OCI-LY3 (cell line): ENCODE results near the gene ADAMTS2.

Experiments used
- H2AFZ ChIP-seq: fragments of 200-600, 300-600 bp; shearing (Covaris generic); 2 replicates; pipeline ENCODE4 v1.6.0; 2014; ENCODE audit warnings: antibody characterized with exemption, low read depth, low read length
- H3K27ac ChIP-seq: fragments of 200-600, 300-600 bp; sonication (generic); 2 replicates; pipeline ENCODE4 v1.5.1; 2014; ENCODE audit warnings: mild to moderate bottlenecking, low read length, moderate library complexity, mixed read lengths
- H3K27me3 ChIP-seq: fragments of 200-600, 300-600 bp; sonication (generic); 2 replicates; pipeline ENCODE4 v1.6.1; 2014; ENCODE audit warnings: low read depth, low read length, mixed read lengths
- H3K36me3 ChIP-seq: fragments of 200-600, 300-600 bp; sonication (generic); replicated peaks from 2 replicates; pipeline ENCODE3; 2014; ENCODE audit warnings: low read depth, low read length, mixed read lengths
- H3K4me1 ChIP-seq: fragments of 300-600, 200-600 bp; sonication (generic); 2 replicates; pipeline ENCODE4 v1.6.1; 2014; ENCODE audit warnings: low read length, mixed read lengths
- H3K4me2 ChIP-seq: fragments of 200-600, 300-600 bp; sonication (generic); 2 replicates; pipeline ENCODE4 v1.6.1; 2014; ENCODE audit warnings: low read length, mixed read lengths
- H3K4me3 ChIP-seq: fragments of 300-600, 200-600 bp; sonication (generic); 2 replicates; pipeline ENCODE4 v1.5.1; 2014; ENCODE audit warnings: antibody characterized with exemption, mild to moderate bottlenecking, low read length, moderate library complexity
- H3K79me2 ChIP-seq: fragments of 300-600, 200-600 bp; shearing (Covaris generic); 2 replicates; pipeline ENCODE4 v1.6.1; 2014; ENCODE audit warnings: mild to moderate bottlenecking, low read length, mixed read lengths
- H3K9ac ChIP-seq: fragments of 300-600, 200-600 bp; shearing (Covaris generic); 2 replicates; pipeline ENCODE4 v1.6.0; 2014; ENCODE audit warnings: mild to moderate bottlenecking, low read length, moderate library complexity
- H3K9me3 ChIP-seq: fragments of 200-600, 300-600 bp; shearing (Covaris generic); 2 replicates; pipeline ENCODE4 v1.6.1; 2014; ENCODE audit warnings: low read length, mixed read lengths; ENCODE audit not compliant: insufficient read depth
- H4K20me1 ChIP-seq: fragments of 200-600, 300-600 bp; sonication (generic); 2 replicates; pipeline ENCODE4 v1.6.1; 2016; ENCODE audit warnings: low read length, mixed read lengths; ENCODE audit not compliant: insufficient read depth
- CTCF ChIP-seq: fragments of 200-600, 300-600 bp; sonication (generic); IDR thresholded peaks from 2 replicates; pipeline ENCODE4 v1.5.1; 2014; ENCODE audit warnings: antibody characterized with exemption, low read length, low read depth
- EZH2phosphoT487 ChIP-seq: fragments of 200-600 bp; shearing (Covaris generic); IDR thresholded peaks from 2 replicates; pipeline ENCODE4 v1.6.1; 2018; ENCODE audit warnings: antibody characterized with exemption, mixed run types, low read depth

Gene ADAMTS2

GRCh38 chr5:179274321-179275315 lies 70.6 kb downstream of the ADAMTS2 start:
- H3K27ac ChIP-seq, result no peak overlapping the region
- TF ChIP-seq CTCF, result no peak
- no peak for TF ChIP-seq EZH2phosphoT487
- H3K4me1 ChIP-seq, result no peaks in the 10 kb centered on the region
- H2AFZ ChIP-seq, result no peak overlapping the region
- no peaks in the 10 kb centered on the region for H4K20me1 ChIP-seq
- H3K4me3 ChIP-seq, result no peak overlapping the region
- H3K27me3 ChIP-seq, result no peaks in the 10 kb centered on the region
- no peaks in the 10 kb centered on the region for H3K9me3 ChIP-seq
- H3K9ac ChIP-seq, result no peak overlapping the region
- H3K36me3 ChIP-seq, result no peaks in the 10 kb centered on the region
- H3K79me2 ChIP-seq, result no peaks in the 10 kb centered on the region
- no peak overlapping the region for H3K4me2 ChIP-seq

- TF ChIP-seq CTCF (no peak), EZH2phosphoT487 (no peak)
- Histone ChIP-seq H3K27ac (no peak overlapping the region), H3K79me2 (no peaks in the 10 kb centered on the region), H3K36me3 (no peaks in the 10 kb centered on the region), H2AFZ (no peak overlapping the region), H3K4me2 (no peak overlapping the region), H4K20me1 (no peaks in the 10 kb centered on the region), H3K4me3 (no peak overlapping the region), H3K9ac (no peak overlapping the region), H3K27me3 (no peaks in the 10 kb centered on the region), H3K9me3 (no peaks in the 10 kb centered on the region), H3K4me1 (no peaks in the 10 kb centered on the region)
Observed at GRCh38 chr5:179273441-179274145, 71.7 kb downstream of the ADAMTS2 start.

- H3K27me3 ChIP-seq, result no peaks in the 10 kb centered on the region
- H3K79me2 ChIP-seq, result no peaks in the 10 kb centered on the region
- no peak overlapping the region for H2AFZ ChIP-seq
- H3K4me1 ChIP-seq, result no peaks in the 10 kb centered on the region
- no peak overlapping the region for H3K4me2 ChIP-seq
- no peaks in the 10 kb centered on the region for H3K9me3 ChIP-seq
- no peaks in the 10 kb centered on the region for H3K36me3 ChIP-seq
- H3K9ac ChIP-seq, result no peak overlapping the region
- H3K27ac ChIP-seq, result no peak overlapping the region
- no peaks in the 10 kb centered on the region for H4K20me1 ChIP-seq
- TF ChIP-seq EZH2phosphoT487, result no peak
- H3K4me3 ChIP-seq, result no peak overlapping the region
Observed at GRCh38 chr5:179273073-179273435, 72.2 kb downstream of the ADAMTS2 start.

- no peaks in the 10 kb centered on the region for H3K79me2 ChIP-seq
- no peak overlapping the region for H3K27ac ChIP-seq
- no peak overlapping the region for H3K4me3 ChIP-seq
- TF ChIP-seq EZH2phosphoT487 (no peak), CTCF (no peak)
- H3K27me3 ChIP-seq, result no peaks in the 10 kb centered on the region
- no peak overlapping the region for H3K9ac ChIP-seq
- H2AFZ ChIP-seq, result no peak overlapping the region
- H3K4me1 ChIP-seq, result no peaks in the 10 kb centered on the region
- H4K20me1 ChIP-seq, result no peaks in the 10 kb centered on the region
- H3K36me3 ChIP-seq, result no peaks in the 10 kb centered on the region
- H3K9me3 ChIP-seq, result no peaks in the 10 kb centered on the region
- H3K4me2 ChIP-seq, result no peak overlapping the region
Observed at GRCh38 chr5:179272326-179273072, 72.8 kb downstream of the ADAMTS2 start.
